ENCODE data around the gene ZNF599.

The ZNF599 gene

GRCh38 chr19:34767951-34768350 is 5.1 kb downstream of the ZNF599 start:
- TF ChIP-seq CTCF (IDR thresholded peaks at IDR 0.05) = no peak

- TF ChIP-seq CTCF (IDR thresholded peaks at IDR 0.05) = no peak
Observed at GRCh38 chr19:34766386-34766785, 6.6 kb downstream of the ZNF599 start.

- TF ChIP-seq CTCF (IDR thresholded peaks at IDR 0.05) = no peak
Observed at GRCh38 chr19:34759218-34759917, 13.6 kb downstream of the ZNF599 start.

GRCh38 chr19:34757441-34757840 is 15.6 kb downstream of the ZNF599 start:
- no peak for TF ChIP-seq CTCF (IDR thresholded peaks at IDR 0.05)

GRCh38 chr19:34744896-34745690 is 27.9 kb downstream of the ZNF599 start:
- TF ChIP-seq CTCF (IDR thresholded peaks at IDR 0.05) = no peak

- TF ChIP-seq CTCF (IDR thresholded peaks at IDR 0.05) = no peak
Observed at GRCh38 chr19:34734537-34735103, 38.4 kb downstream of the ZNF599 start.

- no peak for TF ChIP-seq CTCF (IDR thresholded peaks at IDR 0.05)
Observed at GRCh38 chr19:34733746-34734536, 39.1 kb downstream of the ZNF599 start, which contains the start of gene ZNF181. Gene ZNF181 (plus strand): TSS chr19:34734243. CDS start chr19:34735038, 795 bp downstream.
